Stimulated activated CD4-positive, alpha-beta T cell treated with anti-CD3 and anti-CD28 coated beads, Interleukin-15, amount 100 ng/mL, for 1 hour (primary cell): ENCODE data around the gene APLP1.
"Not testable (repeated sequence)": the region's sequence is repeated elsewhere in the genome, so short reads cannot be mapped to it uniquely, and the experiment has no call there.

ENCODE experiments used
- DNase-seq, 2 donors: peaks; one replicate each; pipeline ENCODE4 v3.0.0-alpha.2; 2020; ENCODE audit warnings: low read depth in 1 of 2, low spot score in 1 of 2

Gene APLP1

GRCh38 chr19:35903550-35904179, 35.3 kb downstream of the APLP1 start:
- DNase-seq, result peak; percentile 75 to 82

DNA sequence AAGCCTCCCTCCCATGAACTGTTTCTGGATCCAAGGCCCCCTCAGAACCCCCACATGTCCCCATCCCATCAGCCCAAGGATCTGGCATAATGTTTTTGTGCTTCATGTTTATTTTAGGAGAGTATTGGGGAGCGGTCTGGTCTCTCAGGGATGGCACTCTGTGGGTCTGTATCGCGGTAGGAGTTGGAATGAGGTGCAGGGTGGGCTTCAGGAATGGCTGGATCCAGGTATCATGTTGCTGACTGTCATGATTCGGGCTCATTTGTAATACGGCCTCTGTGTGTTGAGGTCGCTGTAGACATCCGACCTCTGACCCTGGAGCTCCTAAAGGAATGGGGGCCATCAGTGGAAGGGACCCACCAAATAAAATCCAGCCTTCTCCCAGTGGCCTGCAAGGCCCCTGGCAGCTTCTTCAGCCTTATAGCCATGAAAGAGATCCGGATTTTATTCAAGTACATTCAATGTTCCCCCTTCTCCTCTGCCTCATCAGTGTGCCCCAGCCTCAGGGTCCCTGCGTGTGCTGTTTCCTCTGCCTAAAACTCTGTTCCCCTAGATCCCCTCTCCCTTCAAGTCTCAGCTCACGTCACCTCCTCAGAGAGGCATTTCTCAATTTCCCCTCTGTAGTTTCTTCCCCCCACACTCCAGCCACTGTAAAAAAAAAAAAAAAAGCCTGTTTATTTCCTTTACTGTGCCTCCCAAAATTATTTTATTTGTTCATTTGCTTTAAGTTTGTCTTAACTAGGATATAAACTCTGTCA, 36.1 kb downstream of the APLP1 start:
- no peak for DNase-seq

- DNase-seq, result no peak
Measured at GRCh38 chr19:35905178-35905727, 36.9 kb downstream of the APLP1 start.

DNA sequence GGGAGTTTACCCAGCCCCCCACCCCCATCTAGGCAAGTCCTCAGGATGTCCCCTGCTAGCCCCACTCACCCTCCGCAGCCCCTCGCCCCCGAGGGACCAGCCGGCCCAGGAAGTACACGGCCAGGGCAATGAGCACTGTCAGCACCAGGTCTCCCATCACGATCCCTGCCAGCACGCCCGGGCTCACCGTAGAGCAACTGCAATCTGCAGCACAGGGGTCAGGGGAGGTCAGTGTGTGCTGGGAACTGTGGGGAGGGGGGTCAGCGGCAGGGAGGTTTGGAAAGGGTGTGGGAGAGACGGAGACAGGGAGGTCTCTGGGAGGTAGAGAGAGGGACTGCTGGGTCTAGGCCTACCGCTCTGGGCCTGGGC, 39.0 kb downstream of the APLP1 start:
- DNase-seq, result no peak

DNA sequence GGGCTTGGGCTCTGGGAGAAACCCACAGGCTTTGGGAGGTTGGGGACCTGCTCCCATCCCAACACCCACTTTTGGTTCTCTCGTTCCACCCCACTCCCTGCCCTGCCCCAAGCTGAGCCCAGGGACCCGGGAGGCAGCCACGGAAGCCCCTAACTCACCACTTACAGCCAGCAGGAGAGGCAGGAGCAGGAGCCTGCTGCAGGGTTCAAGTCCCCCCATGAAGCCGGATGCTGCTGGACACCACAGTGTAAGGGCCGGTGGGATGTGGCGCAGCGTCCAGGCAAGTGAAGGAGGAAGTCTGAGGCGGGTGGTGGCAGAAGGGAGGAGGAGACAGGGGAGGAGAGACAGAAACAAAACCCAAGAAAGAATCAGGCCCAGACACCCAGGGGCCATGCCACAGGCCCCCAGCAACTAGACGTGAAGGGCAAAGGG, 39.7 kb downstream of the APLP1 start, which contains the start of gene TYROBP:
Gene TYROBP, minus strand, starts transcription at position 286 of the 432 bp plus-strand sequence. Its CDS starts 67 bp downstream, at position 219.
- DNase-seq, result no peak

DNA sequence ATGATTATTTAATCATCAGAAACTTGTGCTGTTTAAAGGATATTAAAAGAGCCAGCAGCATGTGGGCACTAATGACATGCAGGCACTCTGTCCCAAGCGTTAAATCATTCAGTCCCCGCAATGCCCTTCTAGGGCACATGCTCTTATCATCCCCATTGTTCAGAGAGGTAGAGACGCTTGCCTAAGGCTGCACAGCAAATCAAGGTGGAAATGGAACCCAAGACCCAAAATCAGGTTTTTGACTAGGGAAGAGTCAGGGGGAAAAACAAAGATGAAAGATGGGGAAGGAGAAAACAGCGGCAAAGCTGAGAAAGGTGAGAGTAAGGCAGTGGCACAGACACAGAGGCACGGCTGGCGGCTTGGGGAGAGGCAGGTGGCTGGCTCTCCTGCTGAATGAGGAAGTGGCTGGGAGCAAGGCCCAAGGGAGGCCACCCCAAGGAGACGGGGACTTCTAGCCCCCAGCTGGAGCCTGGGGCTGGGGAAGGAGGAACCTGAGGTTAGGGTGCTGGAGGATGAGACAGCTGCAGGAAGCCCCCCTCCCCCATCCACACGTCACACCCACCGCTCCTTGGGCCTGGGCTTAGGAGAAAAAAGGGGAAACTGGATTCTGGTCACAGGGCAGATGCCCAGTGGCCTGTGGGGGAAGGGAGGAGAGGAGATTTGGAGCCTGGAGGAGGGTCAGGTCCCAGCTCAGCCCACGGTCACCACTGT, 40.8 kb downstream of the APLP1 start:
- no peak for DNase-seq

DNA sequence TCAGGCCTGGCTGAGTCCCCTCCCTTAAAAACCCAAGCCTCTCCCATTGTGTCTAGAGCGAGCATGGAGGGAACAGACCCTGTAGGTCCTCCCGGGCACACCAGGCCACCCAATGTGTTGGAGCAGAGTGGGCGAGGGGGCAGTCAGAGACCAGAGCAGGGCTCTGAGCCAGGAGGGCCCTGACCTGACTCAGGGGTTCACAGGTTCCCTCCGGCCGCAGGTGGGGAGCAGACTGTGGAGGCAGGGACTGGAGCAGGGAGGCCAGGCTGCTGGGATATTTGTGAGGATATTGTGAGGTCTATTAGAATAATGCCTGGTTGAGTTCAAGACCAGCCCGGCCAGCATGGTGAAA, 41.3 kb downstream of the APLP1 start:
- DNase-seq, result no peak

- DNase-seq, result not testable (repeated sequence)
Measured at GRCh38 chr19:35910355-35910754, 42.0 kb downstream of the APLP1 start.

GRCh38 chr19:35911173-35911572, 42.8 kb downstream of the APLP1 start:
- DNase-seq, result no peak

DNA sequence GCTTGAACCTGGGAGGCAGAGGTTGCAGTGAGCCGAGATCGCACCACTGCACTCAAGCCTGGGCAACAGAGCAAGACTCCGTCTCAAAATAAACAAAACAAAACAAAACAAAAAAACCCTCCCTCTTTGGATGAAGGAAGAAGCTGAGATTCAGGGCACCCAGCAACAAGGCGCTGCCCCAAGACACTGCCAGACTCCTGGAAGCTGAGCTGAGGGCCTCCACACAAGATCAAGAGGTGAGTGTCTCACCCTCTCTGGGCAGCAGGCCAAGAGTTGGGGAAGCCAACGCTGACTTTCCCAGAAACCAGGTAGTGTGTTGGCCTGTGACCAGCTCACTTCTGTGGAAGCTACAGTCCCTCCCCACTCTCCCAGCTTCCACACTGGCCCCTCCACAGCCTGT, 43.4 kb downstream of the APLP1 start:
- DNase-seq, result no peak

DNA sequence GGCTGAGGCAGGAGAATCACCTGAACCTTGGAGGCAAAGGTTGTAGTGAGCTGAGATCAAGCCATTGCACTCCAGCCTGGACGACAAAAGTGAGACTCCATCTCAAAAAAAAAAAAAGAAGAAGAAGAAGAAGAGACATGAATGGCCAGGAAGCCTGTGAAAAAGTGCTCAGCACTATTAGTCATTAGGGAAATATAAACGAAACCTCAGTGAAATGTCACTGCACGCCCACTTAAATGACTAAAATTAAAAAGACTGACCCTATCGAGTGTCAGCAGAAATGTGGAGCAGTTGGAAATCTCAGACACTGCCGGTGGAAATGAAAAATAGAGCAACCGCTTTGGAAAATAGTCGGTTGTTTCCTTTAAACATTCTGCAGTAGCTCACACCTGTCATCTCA, 45.2 kb downstream of the APLP1 start:
- DNase-seq, result no peak

GRCh38 chr19:35915443-35915842, 47.1 kb downstream of the APLP1 start:
- DNase-seq, result no peak

GRCh38 chr19:35919306-35919705, 50.9 kb downstream of the APLP1 start:
- no peak for DNase-seq

- no peak for DNase-seq
Measured at GRCh38 chr19:35921012-35921411, 52.6 kb downstream of the APLP1 start.

DNA sequence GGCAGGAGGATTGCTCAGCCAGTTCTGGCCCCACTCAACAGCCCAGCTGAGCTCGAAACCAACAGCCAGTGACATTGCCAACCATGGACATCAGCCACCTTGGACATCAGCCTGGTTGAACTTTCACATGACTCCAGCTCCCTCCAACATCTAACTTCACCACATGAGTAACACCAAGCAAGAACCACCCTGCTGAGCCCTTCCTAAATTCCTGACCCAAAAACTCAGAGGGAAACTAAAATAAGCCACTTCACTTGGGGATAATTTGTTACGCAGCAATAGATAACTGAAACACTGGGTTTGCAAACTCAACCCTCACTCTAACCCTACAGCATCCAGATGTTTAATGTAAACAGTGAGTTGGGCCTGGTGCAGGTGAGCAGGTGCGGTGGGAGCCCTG, 57.1 kb downstream of the APLP1 start:
- no peak for DNase-seq

- no peak for DNase-seq
Measured at GRCh38 chr19:35928507-35928906, 60.1 kb downstream of the APLP1 start.
